Activated T-helper 17 cell treated with anti-CD3 and anti-CD28 coated beads, Interleukin-2, amount 50 U/mL, for 72 hours (primary cell): ENCODE data around the gene PCNX3. TPM values are rescaled to one million over a fixed set of nuclear protein-coding genes. Genes with fewer than 3 reads are reported as not detected.

ENCODE experiments used
- ATAC-seq: fragments of 150-1000 bp; cut with Tn5 transposase; replicated peaks from 2 replicates; pipeline ENCODE4 v1.10.0; 2021; ENCODE audit warnings: mild to moderate bottlenecking, moderate library complexity
- H3K27ac Mint-ChIP-seq: one replicate; pipeline ENCODE4 v1.8.0; 2022; ENCODE audit warnings: mixed read lengths
- H3K27me3 Mint-ChIP-seq: one replicate; pipeline ENCODE4 v1.8.0; 2022; ENCODE audit warnings: mixed read lengths
- H3K36me3 Mint-ChIP-seq: one replicate; pipeline ENCODE4 v1.8.0; 2022; ENCODE audit warnings: low read depth, mild to moderate bottlenecking, mixed read lengths
- H3K4me1 Mint-ChIP-seq: one replicate; pipeline ENCODE4 v1.8.0; 2022; ENCODE audit warnings: mixed read lengths
- H3K4me3 Mint-ChIP-seq: one replicate; pipeline ENCODE4 v1.8.0; 2022; ENCODE audit warnings: mild to moderate bottlenecking, mixed read lengths
- H3K9me3 Mint-ChIP-seq: one replicate; pipeline ENCODE4 v1.8.0; 2022; ENCODE audit warnings: mixed read lengths
- total RNA-seq, 2 donors: library from RNA; stranded (reverse); gene quantifications; one replicate each; pipeline ENCODE4 v1.2.3, GENCODE V29; 2022

Gene PCNX3
- total RNA-seq, 2 donors from 2014 or later, result 20.8 to 39.1 TPM

DNA sequence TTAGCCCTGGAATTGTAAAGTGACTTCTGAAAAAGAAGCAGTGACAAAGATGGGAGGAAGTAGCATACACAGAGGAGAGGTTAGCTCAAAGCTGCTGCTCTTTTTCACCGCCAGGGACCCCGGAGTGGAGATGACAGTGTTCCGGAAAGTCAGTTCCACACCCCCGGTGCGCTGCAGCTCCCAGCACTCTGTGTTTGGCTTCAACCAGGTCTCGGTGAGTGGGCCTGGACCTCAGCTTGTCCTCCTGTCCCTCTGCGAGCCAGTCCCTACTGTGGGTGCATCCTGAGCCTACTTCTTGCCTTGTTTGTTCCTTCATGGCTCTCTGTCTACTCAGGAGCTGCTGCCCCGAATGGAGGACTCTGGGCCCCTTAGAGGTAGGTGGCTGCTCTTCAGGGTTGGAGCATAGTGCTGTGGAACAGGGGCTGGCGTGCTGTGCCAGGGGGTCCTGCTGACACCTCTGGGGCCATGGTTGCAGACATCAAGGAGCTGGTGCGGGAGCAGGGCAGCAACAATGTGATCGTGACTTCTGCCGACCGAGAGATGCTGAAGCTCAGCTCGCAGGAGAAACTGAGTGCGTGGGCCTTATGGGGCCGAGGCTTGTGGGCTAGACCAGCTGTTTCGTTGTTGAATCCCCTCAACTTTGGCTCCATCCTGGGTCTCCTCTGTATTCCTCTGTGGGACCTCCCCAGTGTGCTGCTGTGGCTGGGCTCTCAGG lies 1.7 kb downstream of the PCNX3 start:
- peak overlapping the region; percentile 93 for H3K27ac Mint-ChIP-seq
- H3K4me3 Mint-ChIP-seq, result peak overlapping the region; percentile 96
- peaks cover 80% of the 10 kb centered on the region for H3K36me3 Mint-ChIP-seq
- no peaks in the 10 kb centered on the region for H3K27me3 Mint-ChIP-seq
- peaks cover 11% of the 10 kb centered on the region for H3K4me1 Mint-ChIP-seq
- H3K9me3 Mint-ChIP-seq, result no peaks in the 10 kb centered on the region
- ATAC-seq, result no peak

DNA sequence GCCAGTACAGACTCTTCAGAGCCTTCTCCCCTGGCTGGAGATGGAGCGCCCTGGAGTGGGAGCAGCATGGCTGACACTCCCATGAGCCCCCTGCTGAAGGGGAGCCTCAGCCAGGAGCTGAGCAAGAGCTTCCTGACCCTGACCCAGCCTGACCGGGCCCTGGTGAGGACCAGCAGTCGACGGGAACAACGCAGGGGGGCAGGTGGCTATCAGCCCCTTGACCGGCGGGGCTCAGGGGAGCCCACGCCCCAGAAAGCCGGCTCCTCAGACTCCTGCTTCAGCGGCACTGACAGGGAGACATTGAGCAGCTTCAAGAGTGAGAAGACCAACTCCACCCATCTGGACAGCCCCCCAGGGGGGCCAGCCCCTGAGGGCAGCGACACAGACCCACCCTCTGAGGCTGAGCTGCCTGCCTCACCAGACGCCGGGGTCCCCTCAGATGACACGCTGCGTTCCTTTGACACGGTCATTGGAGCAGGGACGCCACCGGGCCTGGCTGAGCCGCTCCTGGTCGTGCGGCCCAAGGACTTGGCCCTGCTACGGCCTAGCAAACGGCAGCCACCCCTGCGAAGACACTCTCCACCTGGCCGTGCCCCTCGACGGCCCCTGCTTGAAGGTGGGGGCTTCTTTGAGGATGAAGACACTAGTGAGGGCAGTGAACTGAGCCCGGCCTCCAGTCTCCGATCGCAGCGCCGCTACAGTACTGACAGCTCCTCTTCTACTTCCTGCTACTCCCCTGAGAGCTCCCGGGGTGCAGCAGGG lies 2.6 kb downstream of the PCNX3 start:
- no peak overlapping the region for H3K27ac Mint-ChIP-seq
- peaks cover 8% of the 10 kb centered on the region for H3K4me1 Mint-ChIP-seq
- H3K4me3 Mint-ChIP-seq, result peak overlapping the region; percentile 96
- no peaks in the 10 kb centered on the region for H3K27me3 Mint-ChIP-seq
- no peak for ATAC-seq
- H3K36me3 Mint-ChIP-seq, result peaks cover 80% of the 10 kb centered on the region
- no peaks in the 10 kb centered on the region for H3K9me3 Mint-ChIP-seq

DNA sequence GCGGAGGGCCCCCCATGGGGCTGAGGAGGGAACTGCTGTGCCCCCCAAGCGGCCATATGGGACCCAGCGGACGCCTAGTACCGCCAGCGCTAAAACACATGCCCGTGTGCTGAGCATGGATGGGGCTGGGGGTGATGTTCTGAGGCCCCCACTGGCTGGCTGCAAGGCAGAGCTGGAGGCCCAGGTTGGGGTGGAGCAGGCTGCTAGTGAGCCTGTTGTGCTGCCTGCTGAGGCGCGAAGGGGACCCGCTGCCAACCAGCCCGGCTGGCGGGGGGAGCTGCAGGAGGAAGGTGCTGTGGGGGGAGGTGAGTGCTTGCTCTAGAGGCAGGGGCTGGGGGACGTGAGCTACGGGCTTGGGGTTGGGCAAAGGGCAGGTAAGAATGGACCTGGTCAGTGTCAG lies 3.2 kb downstream of the PCNX3 start:
- H3K4me3 Mint-ChIP-seq, result no peak overlapping the region
- H3K27ac Mint-ChIP-seq, result no peak overlapping the region
- no peaks in the 10 kb centered on the region for H3K9me3 Mint-ChIP-seq
- H3K36me3 Mint-ChIP-seq, result peaks cover 79% of the 10 kb centered on the region
- H3K4me1 Mint-ChIP-seq, result peaks cover 8% of the 10 kb centered on the region
- H3K27me3 Mint-ChIP-seq, result no peaks in the 10 kb centered on the region
- ATAC-seq, result no peak

DNA sequence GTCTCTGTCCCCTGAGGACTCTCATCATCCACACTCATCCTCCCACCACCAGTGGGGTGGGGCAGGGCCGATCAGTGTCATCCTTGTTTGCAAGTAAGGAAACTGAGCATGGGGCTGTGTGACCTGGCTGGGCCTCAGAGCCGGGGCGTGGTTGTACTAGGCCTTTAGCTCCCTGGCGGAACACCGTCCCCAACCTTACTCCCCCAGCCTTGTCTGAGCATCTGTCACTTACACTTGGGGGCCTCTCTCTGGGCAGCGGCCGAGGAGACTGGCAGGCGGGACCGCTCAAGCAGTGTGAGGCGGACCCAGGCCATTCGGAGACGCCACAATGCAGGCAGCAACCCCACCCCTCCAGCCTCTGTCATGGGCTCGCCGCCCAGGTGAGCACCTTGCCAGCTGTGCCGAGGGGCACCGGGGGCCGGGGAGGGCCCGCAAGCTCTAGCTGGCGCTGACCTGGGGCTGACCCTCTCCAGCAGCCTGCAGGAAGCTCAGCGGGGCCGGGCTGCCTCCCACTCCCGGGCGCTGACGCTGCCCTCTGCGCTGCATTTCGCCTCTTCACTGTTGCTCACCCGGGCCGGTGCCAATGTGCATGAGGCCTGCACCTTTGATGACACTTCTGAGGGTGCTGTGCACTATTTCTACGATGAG lies 3.8 kb downstream of the PCNX3 start:
- no peaks in the 10 kb centered on the region for H3K27me3 Mint-ChIP-seq
- H3K4me1 Mint-ChIP-seq, result peaks cover 8% of the 10 kb centered on the region
- H3K4me3 Mint-ChIP-seq, result no peak overlapping the region
- H3K36me3 Mint-ChIP-seq, result peaks cover 77% of the 10 kb centered on the region
- ATAC-seq, result no peak
- H3K9me3 Mint-ChIP-seq, result no peaks in the 10 kb centered on the region
- H3K27ac Mint-ChIP-seq, result no peak overlapping the region

DNA sequence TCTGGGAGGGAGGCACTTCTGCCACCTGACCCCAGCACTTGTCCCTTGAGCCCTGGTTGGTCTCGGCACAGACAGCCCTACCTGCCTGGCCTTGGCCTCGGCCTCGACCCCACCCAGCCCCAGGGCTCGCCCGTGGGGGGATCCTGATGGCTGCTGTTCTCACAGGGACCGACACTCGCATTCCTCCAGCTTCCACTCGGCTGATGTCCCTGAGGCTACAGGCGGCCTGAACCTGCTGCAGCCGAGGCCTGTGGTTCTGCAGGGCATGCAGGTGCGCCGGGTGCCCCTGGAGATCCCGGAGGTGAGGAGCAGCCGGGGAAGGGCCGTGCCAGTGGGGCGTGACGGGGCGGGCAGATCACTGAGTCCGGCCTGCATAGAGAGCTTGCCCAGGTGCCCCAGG lies 5.1 kb downstream of the PCNX3 start:
- peaks cover 71% of the 10 kb centered on the region for H3K36me3 Mint-ChIP-seq
- no peak overlapping the region for H3K27ac Mint-ChIP-seq
- no peak overlapping the region for H3K4me3 Mint-ChIP-seq

DNA sequence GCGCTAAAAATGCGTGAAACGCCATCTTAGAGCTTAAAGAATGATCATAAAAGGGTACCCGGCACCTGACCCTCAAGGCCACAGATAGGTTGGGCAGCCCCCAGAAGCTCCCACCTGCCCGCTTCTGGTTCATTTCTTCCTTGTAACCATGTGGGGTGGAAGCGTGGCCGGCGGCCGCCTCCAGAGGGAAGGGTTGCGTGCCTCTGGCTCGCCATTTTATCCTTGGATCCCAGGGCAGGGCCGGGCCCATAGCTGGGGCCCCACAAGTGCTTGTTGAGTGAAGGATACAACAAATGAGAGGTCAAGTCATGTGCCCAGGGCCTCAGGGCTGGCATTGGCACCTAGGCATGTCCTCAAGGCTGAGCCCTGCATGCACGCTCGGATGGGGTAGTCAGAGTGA lies 5.9 kb downstream of the PCNX3 start:
- no peak for ATAC-seq
- H3K4me3 Mint-ChIP-seq, result no peak overlapping the region
- H3K27ac Mint-ChIP-seq, result no peak overlapping the region
- H3K27me3 Mint-ChIP-seq, result no peaks in the 10 kb centered on the region
- peaks cover 5% of the 10 kb centered on the region for H3K4me1 Mint-ChIP-seq
- H3K9me3 Mint-ChIP-seq, result no peaks in the 10 kb centered on the region
- H3K36me3 Mint-ChIP-seq, result peaks cover 75% of the 10 kb centered on the region

More for the DNA sequence above, 5.1 kb downstream of the PCNX3 start:
- Mint-ChIP-seq H3K9me3 (no peaks in the 10 kb centered on the region), H3K4me1 (peaks cover 8% of the 10 kb centered on the region), H3K27me3 (no peaks in the 10 kb centered on the region)
- no peak for ATAC-seq

DNA sequence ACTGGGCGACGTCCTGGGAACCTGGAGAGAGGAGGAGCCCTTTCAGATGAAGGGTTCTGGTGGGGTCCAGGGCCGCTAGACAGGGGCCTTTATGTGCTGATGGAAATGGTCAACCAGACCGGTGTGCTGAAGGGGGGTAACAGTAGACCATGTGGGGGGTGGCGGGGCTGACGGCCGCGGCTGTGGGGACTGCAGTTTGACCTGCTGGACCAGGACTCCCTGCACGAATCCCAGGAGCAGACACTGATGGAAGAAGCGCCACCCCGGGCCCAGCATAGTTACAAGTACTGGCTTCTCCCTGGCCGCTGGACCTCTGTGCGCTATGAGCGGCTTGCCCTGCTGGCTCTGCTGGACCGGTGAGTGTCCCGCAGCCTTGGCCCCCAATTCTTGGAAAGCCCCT lies 6.4 kb downstream of the PCNX3 start:
- Mint-ChIP-seq H3K27ac (no peak overlapping the region), H3K36me3 (peaks cover 75% of the 10 kb centered on the region), H3K4me1 (no peaks in the 10 kb centered on the region), H3K4me3 (no peak overlapping the region), H3K9me3 (no peaks in the 10 kb centered on the region), H3K27me3 (no peaks in the 10 kb centered on the region)
- ATAC-seq, result no peak

DNA sequence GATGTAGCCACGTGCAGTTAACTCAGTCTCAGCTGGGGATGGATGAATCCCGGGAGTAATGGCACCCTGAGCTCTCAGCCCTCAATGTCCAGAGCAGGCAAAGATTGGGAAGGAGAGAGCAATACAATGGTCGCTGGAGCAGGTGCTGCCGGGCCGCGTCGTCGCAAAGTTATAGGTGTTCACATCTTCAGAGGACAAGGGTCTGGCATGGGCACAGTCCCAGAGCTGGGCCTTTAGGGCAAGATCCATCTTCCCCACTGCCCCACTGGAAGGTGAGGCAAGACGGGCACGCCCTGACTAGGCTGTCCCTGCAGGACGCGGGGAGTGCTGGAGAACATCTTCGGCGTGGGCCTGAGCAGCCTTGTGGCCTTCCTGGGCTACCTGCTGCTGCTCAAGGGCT lies 7.6 kb downstream of the PCNX3 start:
- no peak for ATAC-seq

DNA sequence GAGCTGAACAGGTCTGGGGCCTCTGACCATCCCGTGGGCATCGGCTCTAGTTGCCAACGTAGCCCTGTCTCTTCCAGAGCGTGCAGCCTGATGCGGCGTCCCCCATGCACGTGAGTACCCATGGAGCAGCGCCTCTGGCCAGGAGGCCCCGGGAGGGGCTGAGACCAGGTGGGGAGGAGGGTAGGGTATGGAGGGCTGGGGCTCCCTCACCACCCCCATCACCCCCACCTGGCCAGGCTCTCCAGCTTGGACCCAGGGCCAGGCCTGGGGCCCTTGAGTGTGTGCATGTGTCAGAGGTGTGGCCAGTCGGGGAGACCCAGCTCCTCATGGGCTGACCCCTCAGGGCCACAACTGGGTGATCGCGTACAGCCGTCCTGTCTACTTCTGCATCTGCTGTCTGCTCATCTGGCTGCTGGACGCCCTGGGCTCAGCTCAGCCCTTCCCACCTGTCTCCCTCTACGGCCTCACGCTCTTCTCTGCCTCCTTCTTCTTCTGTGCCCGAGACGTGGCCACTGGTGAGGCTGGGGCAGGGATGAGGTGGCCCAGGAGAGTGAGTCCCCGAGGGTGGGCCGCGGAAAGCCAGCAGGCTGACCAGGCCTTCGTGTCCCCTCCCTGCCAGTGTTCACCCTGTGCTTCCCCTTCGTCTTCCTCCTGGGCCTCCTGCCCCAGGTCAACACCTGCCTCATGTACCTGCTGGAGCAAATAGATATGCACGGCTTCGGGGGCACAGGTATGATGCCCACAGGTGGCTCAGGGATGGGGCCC lies 8.5 kb downstream of the PCNX3 start:
- H3K27ac Mint-ChIP-seq, result peak overlapping the region; percentile 70
- ATAC-seq, result no peak
- no peak overlapping the region for H3K4me3 Mint-ChIP-seq
- no peaks in the 10 kb centered on the region for H3K27me3 Mint-ChIP-seq
- no peaks in the 10 kb centered on the region for H3K4me1 Mint-ChIP-seq
- H3K36me3 Mint-ChIP-seq, result peaks cover 74% of the 10 kb centered on the region
- H3K9me3 Mint-ChIP-seq, result no peaks in the 10 kb centered on the region

More for the DNA sequence above, 7.6 kb downstream of the PCNX3 start:
- Mint-ChIP-seq H3K4me1 (no peaks in the 10 kb centered on the region), H3K9me3 (no peaks in the 10 kb centered on the region), H3K36me3 (peaks cover 75% of the 10 kb centered on the region), H3K4me3 (no peak overlapping the region), H3K27me3 (no peaks in the 10 kb centered on the region), H3K27ac (peak overlapping the region; percentile 25)

DNA sequence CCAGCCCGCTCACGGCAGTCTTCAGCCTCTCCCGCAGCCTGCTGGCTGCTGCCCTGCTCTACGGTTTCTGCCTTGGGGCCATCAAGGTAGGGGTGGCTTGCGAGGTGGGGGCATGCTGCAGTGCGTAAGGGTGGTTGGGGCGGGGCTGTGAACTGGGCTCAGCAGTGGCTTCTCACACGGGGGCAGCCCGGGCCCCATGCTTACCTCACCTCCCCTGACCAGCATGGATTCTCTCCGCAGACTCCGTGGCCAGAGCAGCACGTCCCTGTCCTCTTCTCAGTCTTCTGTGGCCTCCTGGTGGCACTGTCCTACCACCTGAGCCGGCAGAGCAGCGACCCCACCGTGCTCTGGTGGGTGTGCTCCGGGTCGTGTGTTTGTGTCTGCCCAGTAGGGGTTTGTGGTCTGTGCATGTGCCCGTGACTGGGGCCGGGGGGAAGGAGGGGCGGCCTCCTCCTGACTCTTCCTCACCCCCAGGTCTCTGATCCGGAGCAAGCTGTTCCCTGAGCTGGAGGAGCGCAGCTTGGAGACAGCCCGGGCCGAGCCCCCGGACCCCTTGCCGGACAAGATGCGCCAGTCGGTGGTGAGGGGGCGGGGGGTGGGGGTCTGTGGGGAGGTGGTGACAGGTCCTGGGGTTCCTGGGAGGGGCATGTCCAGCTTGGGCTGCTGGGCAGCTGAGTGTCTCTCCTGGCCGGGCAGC lies 9.5 kb downstream of the PCNX3 start:
- Mint-ChIP-seq H3K4me1 (no peaks in the 10 kb centered on the region), H3K27me3 (no peaks in the 10 kb centered on the region), H3K4me3 (no peak overlapping the region), H3K27ac (no peak overlapping the region), H3K36me3 (peaks cover 71% of the 10 kb centered on the region), H3K9me3 (no peaks in the 10 kb centered on the region)
- ATAC-seq, result no peak

DNA sequence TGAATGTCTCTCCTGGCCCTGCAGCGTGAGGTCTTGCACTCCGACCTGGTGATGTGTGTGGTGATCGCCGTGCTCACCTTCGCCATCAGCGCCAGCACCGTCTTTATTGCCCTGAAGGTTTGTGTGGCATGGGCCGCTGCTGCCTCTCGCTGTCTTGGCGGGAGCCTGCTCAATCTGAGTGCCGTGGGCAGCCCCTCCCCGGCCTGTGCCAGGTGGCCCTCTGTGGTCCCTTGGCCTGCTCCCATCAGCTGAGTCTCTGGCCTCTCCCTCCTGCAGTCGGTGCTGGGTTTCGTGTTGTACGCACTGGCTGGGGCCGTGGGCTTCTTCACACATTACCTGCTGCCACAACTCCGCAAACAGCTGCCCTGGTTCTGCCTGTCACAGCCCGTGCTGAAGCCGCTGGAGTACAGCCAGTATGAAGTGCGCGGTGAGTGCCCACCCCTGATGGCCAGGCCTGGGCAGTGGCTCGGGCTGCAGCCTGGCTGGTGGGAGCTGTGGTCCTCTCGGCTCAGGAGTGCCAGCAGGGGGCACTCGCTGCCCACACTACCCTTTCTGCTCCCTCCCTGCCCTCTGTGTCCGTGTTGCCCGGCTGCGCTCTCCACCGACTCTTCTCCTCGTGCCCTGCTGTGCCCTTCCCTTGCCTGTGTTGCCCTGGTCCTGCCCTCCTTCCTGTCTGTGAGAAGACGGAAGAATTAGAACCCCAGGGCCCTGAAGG lies 10.2 kb downstream of the PCNX3 start:
- ATAC-seq, result peak; percentile 88
- H3K4me1 Mint-ChIP-seq, result no peaks in the 10 kb centered on the region
- H3K27ac Mint-ChIP-seq, result no peak overlapping the region
- H3K36me3 Mint-ChIP-seq, result peaks cover 76% of the 10 kb centered on the region
- H3K4me3 Mint-ChIP-seq, result no peak overlapping the region
- H3K27me3 Mint-ChIP-seq, result no peaks in the 10 kb centered on the region
- H3K9me3 Mint-ChIP-seq, result no peaks in the 10 kb centered on the region

DNA sequence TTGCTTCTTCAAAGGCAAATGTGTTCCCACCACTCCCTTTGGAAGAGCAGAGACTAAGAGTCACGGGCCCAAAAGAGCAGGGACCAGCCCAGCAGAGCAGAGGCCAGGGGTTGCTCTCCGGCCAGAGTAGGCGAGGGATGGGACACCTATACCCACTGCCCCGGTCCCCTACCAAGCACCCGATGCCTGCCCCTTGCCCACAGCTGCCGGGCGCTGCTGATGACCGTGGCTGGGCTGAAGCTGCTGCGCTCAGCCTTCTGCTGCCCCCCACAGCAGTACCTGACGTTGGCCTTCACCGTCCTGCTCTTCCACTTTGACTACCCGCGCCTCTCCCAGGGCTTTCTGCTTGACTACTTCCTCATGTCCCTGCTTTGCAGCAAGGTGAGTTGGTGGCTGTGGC lies 11.6 kb downstream of the PCNX3 start:
- Mint-ChIP-seq H3K36me3 (peaks cover 76% of the 10 kb centered on the region), H3K27me3 (no peaks in the 10 kb centered on the region), H3K9me3 (no peaks in the 10 kb centered on the region), H3K4me3 (no peak overlapping the region), H3K4me1 (no peaks in the 10 kb centered on the region), H3K27ac (no peak overlapping the region)
- ATAC-seq, result no peak

DNA sequence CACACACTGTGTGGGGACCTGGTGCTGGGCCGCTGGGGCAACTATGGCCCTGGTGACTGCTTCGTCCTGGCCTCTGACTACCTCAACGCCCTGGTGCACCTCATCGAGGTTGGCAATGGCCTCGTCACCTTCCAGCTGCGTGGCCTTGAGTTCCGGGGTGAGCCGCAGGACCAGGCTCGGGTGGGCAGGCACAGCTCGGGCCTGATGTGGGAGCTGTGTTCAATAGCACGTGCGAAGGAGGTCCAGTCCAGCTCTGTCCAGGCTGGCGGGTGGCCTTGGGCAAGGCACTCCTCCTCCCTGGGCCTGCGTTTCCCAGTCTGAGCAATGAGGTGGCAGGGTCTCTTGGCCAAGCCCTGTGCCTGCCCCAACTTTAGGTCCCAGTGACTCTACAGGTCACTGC lies 14.0 kb downstream of the PCNX3 start:
- H3K36me3 Mint-ChIP-seq, result peaks cover 70% of the 10 kb centered on the region
- H3K27ac Mint-ChIP-seq, result no peak overlapping the region
- no peak overlapping the region for H3K4me3 Mint-ChIP-seq
- no peaks in the 10 kb centered on the region for H3K27me3 Mint-ChIP-seq
- no peaks in the 10 kb centered on the region for H3K4me1 Mint-ChIP-seq
- H3K9me3 Mint-ChIP-seq, result no peaks in the 10 kb centered on the region
- no peak for ATAC-seq
